PC-9 (cell line): ENCODE results near the gene IQCK.

ENCODE experiments used
- CTCF ChIP-seq: fragments of 200-600 bp; sonication (generic); conservative IDR thresholded peaks from 2 replicates; pipeline ENCODE4 v1.6.1; 2017; ENCODE audit warnings: mixed run types, antibody characterized with exemption, mild to moderate bottlenecking, moderate library complexity
- EZH2 ChIP-seq: fragments of 200-600 bp; sonication (generic); IDR thresholded peaks from 2 replicates; pipeline ENCODE4 v1.8.0; 2017; ENCODE audit warnings: antibody characterized with exemption, low read depth

- TF ChIP-seq CTCF (no peak), EZH2 (no peak)
These were observed 165.4 kb downstream of the IQCK start for GRCh38 chr16:19883296-19883965.
